Body of pancreas (tissue), 4 donors: ENCODE data around the gene CCDC38. TPM values are rescaled to one million over a fixed set of nuclear protein-coding genes. Genes with fewer than 3 reads are reported as not detected.

ENCODE experiments used
- ATAC-seq: fragments of 150-250 bp; one replicate; pipeline ENCODE4 v1.9.1; 2016
- DNase-seq, 4 donors: peaks; one replicate each; pipeline ENCODE4 v3.0.0-alpha.2; 2019
- H3K27ac ChIP-seq, 4 donors: fragments of 200-600 bp; sonication (generic); 1 replicate in 3 of 4; 2 replicates in 1 of 4; pipeline versions ENCODE4 v1.5.1 to v1.6.1; 2016 to 2019; ENCODE audit warnings: mild to moderate bottlenecking in 1 of 4, mixed read lengths in 1 of 4, moderate library complexity in 1 of 4
- H3K27me3 ChIP-seq, 2 donors: fragments of 200-600 bp; sonication (generic); one replicate each; pipeline ENCODE4 v1.6.0; 2016; ENCODE audit warnings: mild to moderate bottlenecking in 1 of 2
- H3K36me3 ChIP-seq, 2 donors: fragments of 200-600 bp; sonication (generic); replicated peaks in 1 of 2; 2 replicates each; pipeline ENCODE4 v1.5.1; 2016; ENCODE audit warnings: low read depth in 2 of 2; ENCODE audit not compliant: insufficient read depth in 1 of 2
- H3K4me1 ChIP-seq: fragments of 200-600 bp; sonication (generic); one replicate; pipeline ENCODE4 v1.6.0; 2016
- H3K4me3 ChIP-seq, 2 donors: fragments of 200-600 bp; sonication (generic); 1 replicate in 1 of 2; 2 replicates in 1 of 2; pipeline ENCODE4 v1.5.1; 2016 to 2019
- H3K9me3 ChIP-seq, 3 donors: fragments of 200-600 bp; sonication (generic); 1 replicate in 2 of 3; 2 replicates in 1 of 3; pipeline ENCODE4 v1.5.1; 2016
- POLR2A ChIP-seq, 3 donors: fragments of 450-650 bp; IDR thresholded peaks; one replicate each; pipeline ENCODE4 v1.6.1; 2016; ENCODE audit warnings: antibody characterized with exemption in 3 of 3, mild to moderate bottlenecking in 2 of 3
- WGBS, 2 donors: methylation state at CpG; one replicate each; pipeline ENCODE4 v1.1.5; 2017; 5-methylcytosine and 5-hydroxymethylcytosine counted together
- intact Hi-C: fragments of 100-400 bp; cut with DNase I; formaldehyde crosslinking; loops from one replicate; pipeline ENCODE4 v1.15.1; 2023
- total RNA-seq, 2 donors: library from RNA; depleted of rRNA; stranded (reverse); fragments of >200 nt; gene quantifications; one replicate each; pipeline ENCODE4 v1.1.0, GENCODE V29; 2016
- TF ChIP-seq, protein P1 (sequence below), 7 experiments: fragments of 450-650 bp in 4 of 7; fragments of 200-600 bp in 3 of 7; sonication (generic) in 3 of 7; IDR thresholded peaks; one replicate each; pipeline ENCODE4 v1.5.1; 2016 to 2019; ENCODE audit warnings: antibody characterized with exemption in 7 of 7

CCDC38 gene
- total RNA-seq, 2 donors from 2014 or later = not detected

GRCh38 chr12:95830335-95831089, 111.9 kb downstream of the CCDC38 start:
- TF ChIP-seq, protein P1, sequence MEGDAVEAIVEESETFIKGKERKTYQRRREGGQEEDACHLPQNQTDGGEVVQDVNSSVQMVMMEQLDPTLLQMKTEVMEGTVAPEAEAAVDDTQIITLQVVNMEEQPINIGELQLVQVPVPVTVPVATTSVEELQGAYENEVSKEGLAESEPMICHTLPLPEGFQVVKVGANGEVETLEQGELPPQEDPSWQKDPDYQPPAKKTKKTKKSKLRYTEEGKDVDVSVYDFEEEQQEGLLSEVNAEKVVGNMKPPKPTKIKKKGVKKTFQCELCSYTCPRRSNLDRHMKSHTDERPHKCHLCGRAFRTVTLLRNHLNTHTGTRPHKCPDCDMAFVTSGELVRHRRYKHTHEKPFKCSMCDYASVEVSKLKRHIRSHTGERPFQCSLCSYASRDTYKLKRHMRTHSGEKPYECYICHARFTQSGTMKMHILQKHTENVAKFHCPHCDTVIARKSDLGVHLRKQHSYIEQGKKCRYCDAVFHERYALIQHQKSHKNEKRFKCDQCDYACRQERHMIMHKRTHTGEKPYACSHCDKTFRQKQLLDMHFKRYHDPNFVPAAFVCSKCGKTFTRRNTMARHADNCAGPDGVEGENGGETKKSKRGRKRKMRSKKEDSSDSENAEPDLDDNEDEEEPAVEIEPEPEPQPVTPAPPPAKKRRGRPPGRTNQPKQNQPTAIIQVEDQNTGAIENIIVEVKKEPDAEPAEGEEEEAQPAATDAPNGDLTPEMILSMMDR (IDR thresholded peaks at IDR 0.05) = no peak
- TF ChIP-seq POLR2A (IDR thresholded peaks at IDR 0.05) = no peak
- ATAC-seq = no peak
- Histone ChIP-seq H3K36me3 (no peaks in the 10 kb centered on the region), H3K4me3 (no peak overlapping the region), H3K4me1 (peaks cover 13% of the 10 kb centered on the region), H3K27ac (no peak overlapping the region), H3K27me3 (no peaks in the 10 kb centered on the region), H3K9me3 (no peaks in the 10 kb centered on the region)
- intact Hi-C loops = no loop called here
- DNase-seq = no peak
- WGBS, 2 donors = 76 to 82% methylated on average over 2 of the region's 2 CpGs

DNA sequence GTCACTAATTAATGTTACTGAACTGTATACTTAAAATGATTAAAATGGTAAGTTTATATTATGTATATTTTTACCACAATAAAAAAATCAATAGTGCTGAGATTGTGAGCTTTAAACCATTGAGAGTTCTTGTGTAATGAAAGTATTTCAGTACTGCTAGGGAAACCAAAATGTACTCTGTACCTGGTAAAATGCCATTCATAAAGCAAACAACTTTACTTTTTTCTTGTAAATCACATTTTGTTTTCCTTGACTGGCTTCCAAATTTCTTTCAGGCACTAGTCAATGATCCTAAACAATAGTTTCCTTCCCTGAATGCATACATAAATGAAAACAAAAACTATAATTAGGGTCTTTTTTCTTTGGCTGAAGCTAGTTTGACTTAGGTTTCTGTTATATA, 113.0 kb downstream of the CCDC38 start:
- no peak for DNase-seq
- peak; percentile 87 for ATAC-seq
- Histone ChIP-seq H3K9me3 (no peaks in the 10 kb centered on the region), H3K27me3 (no peaks in the 10 kb centered on the region), H3K27ac (peak overlapping the region in 1 of 4 donors; percentile 12), H3K4me1 (peaks cover 13% of the 10 kb centered on the region), H3K4me3 (no peak overlapping the region), H3K36me3 (no peaks in the 10 kb centered on the region)
- intact Hi-C loops = no loop called here
- TF ChIP-seq, protein P1 (IDR thresholded peaks at IDR 0.05) = no peak
- TF ChIP-seq POLR2A (IDR thresholded peaks at IDR 0.05) = no peak

- no peaks in the 10 kb centered on the region for H3K9me3 ChIP-seq
- ATAC-seq (peak; percentile 87), DNase-seq (peak; percentile 70 to 79 (median 72))
- H3K4me1 ChIP-seq = peaks cover 4% of the 10 kb centered on the region
- no peak overlapping the region for H3K27ac ChIP-seq
- H3K27me3 ChIP-seq = no peaks in the 10 kb centered on the region
- intact Hi-C loops = no loop called here
- WGBS, 2 donors = 0 to 4% methylated on average over 1 of the region's 1 CpG
- TF ChIP-seq POLR2A (IDR thresholded peaks at IDR 0.05) = no peak
- TF ChIP-seq, protein P1 (IDR thresholded peaks at IDR 0.05) = peak; percentile 36 to 87 (median 74)
- H3K36me3 ChIP-seq = no peaks in the 10 kb centered on the region
- no peak overlapping the region for H3K4me3 ChIP-seq
These were observed 122.2 kb downstream of the CCDC38 start for GRCh38 chr12:95820096-95820703.

Other genes starting within 250 kb of the CCDC38 start
- 10 to 100 TPM; 47.7 to 62.0 TPM for gene NTN4, start 151.8 kb downstream of the CCDC38 start, total RNA-seq
- 1 to 10 TPM; 6.7 to 7.6 TPM for gene SNRPF, start 83.7 kb downstream of the CCDC38 start, total RNA-seq
- 1 to 10 TPM; 4.4 to 4.6 TPM for gene AMDHD1, start 717 bp upstream of the CCDC38 start, total RNA-seq
- under 1 TPM in 1 of 2 donors, not detected in 1; 0.52 TPM for gene HAL, start 53.7 kb upstream of the CCDC38 start, total RNA-seq
- 10 to 100 TPM; 41.2 to 57.6 TPM for gene LTA4H, start 93.0 kb upstream of the CCDC38 start, total RNA-seq